A549 (cell line): ENCODE data around the gene MAML2. TPM values are rescaled to one million over a fixed set of nuclear protein-coding genes. Genes with fewer than 3 reads are reported as not detected.

Experiments used
- ATAC-seq, 2 experiments: fragments of 200-7000 bp in 1 of 2; fragments of >200 bp in 1 of 2; cut with Nextera tagmentation in 1 of 2; cut with Tn5 transposase in 1 of 2; 3 replicates each; pipeline versions ENCODE4 v1.8.0 to v1.9.1; 2018 to 2020; ENCODE audit warnings: mild to moderate bottlenecking in 1 of 2, moderate library complexity in 1 of 2
- CTCF ChIA-PET: fragments of 300-600 bp; sonication (Branson Sonifier 250); formaldehyde crosslinking; extraction: SDS; loops from one replicate; lab custom pipeline; 2021; ENCODE audit warnings: antibody characterized with exemption, inconsistent platforms; lab: Yijun Ruan, JAX
- POLR2A ChIA-PET: fragments of 350-600 bp; formaldehyde crosslinking; extraction: SDS; loops from one replicate; lab custom pipeline; 2021; ENCODE audit warnings: antibody characterized with exemption, inconsistent platforms; lab: Yijun Ruan, JAX
- DNase-seq, 2 experiments: peaks; one replicate each; pipeline versions ENCODE4 v3.0.0 to v3.0.0-alpha.2; 2011 to 2016; ENCODE audit warnings: low read depth in 1 of 2, low spot score in 1 of 2
- FAIRE-seq: peaks from 2 replicates; lab custom pipeline; 2011; peaks lifted over from hg19 to GRCh38; lab: Jason Lieb, UNC
- H3K27ac ChIP-seq, 2 experiments: fragments of >200 bp; sonication (Bioruptor Twin); formaldehyde crosslinking; 3 replicates each; pipeline ENCODE4 v1.5.1; 2016 to 2017
- H3K4me1 ChIP-seq: fragments of >200 bp; sonication (Bioruptor Twin); formaldehyde crosslinking; 3 replicates; pipeline ENCODE4 v1.6.1; 2016
- H3K4me2 ChIP-seq: fragments of >200 bp; sonication (Bioruptor Twin); formaldehyde crosslinking; 3 replicates; pipeline ENCODE4 v1.6.1; 2016
- H3K4me3 ChIP-seq: fragments of >200 bp; sonication (Bioruptor Twin); formaldehyde crosslinking; 3 replicates; pipeline ENCODE4 v1.5.1; 2016
- H3K9me3 ChIP-seq: fragments of >200 bp; sonication (Bioruptor Twin); formaldehyde crosslinking; 3 replicates; pipeline ENCODE4 v1.6.1; 2016
- BHLHE40 ChIP-seq: IDR thresholded peaks from 2 replicates; pipeline ENCODE4 v1.6.1; 2012; ENCODE audit warnings: low read depth, low read length, inconsistent platforms
- CBX2 ChIP-seq: fragments of 200-600 bp; sonication (generic); IDR thresholded peaks from 2 replicates; pipeline ENCODE4 v1.6.1; 2016; ENCODE audit warnings: low read depth, mild to moderate bottlenecking, borderline replicate concordance
- CEBPB ChIP-seq, 2 experiments: fragments of >200 bp in 1 of 2; sonication (Bioruptor Twin) in 1 of 2; formaldehyde crosslinking in 1 of 2; IDR thresholded peaks; 2 replicates each; pipeline ENCODE4 v1.6.1; 2012 to 2016
- CHD4 ChIP-seq: fragments of 200-600 bp; sonication (generic); IDR thresholded peaks from 2 replicates; pipeline ENCODE4 v1.6.1; 2016; ENCODE audit warnings: antibody characterized with exemption, mild to moderate bottlenecking, borderline replicate concordance
- ELK1 ChIP-seq: fragments of 150-350 bp; IDR thresholded peaks from 2 replicates; pipeline ENCODE4 v1.6.1; 2014; ENCODE audit warnings: low read depth, mild to moderate bottlenecking, low read length
- ESRRA ChIP-seq: fragments of 150-350 bp; IDR thresholded peaks from 2 replicates; pipeline ENCODE4 v1.6.1; 2014; ENCODE audit warnings: mild to moderate bottlenecking, low read length, borderline replicate concordance
- FOSB ChIP-seq: fragments of 250-450 bp; sonication (Bioruptor Pico); IDR thresholded peaks from 2 replicates; pipeline ENCODE4 v1.5.0; 2020; ENCODE audit warnings: mild to moderate bottlenecking, moderate library complexity
- FOXS1 ChIP-seq: fragments of 250-450 bp; sonication (Bioruptor Pico); IDR thresholded peaks from 2 replicates; pipeline ENCODE4 v1.5.0; 2020; ENCODE audit warnings: mild to moderate bottlenecking, moderate library complexity
- HDAC2 ChIP-seq: fragments of 200-600 bp; sonication (generic); IDR thresholded peaks from 2 replicates; pipeline ENCODE4 v1.6.1; 2016
- HES2 ChIP-seq: fragments of >200 bp; sonication (Bioruptor Twin); formaldehyde crosslinking; IDR thresholded peaks from 2 replicates; pipeline ENCODE4 v1.6.1; 2016
- HEYL ChIP-seq: fragments of 250-450 bp; sonication (Bioruptor Pico); IDR thresholded peaks from 2 replicates; pipeline ENCODE4 v1.8.0; 2021; ENCODE audit warnings: mild to moderate bottlenecking, moderate library complexity
- JUNB ChIP-seq: fragments of >200 bp; sonication (Bioruptor Twin); formaldehyde crosslinking; IDR thresholded peaks from 2 replicates; pipeline ENCODE4 v1.6.1; 2016
- MAZ ChIP-seq: fragments of 150-350 bp; IDR thresholded peaks from 2 replicates; pipeline ENCODE4 v1.6.1; 2014; ENCODE audit warnings: antibody characterized with exemption, low read depth, low read length, borderline replicate concordance
- MYC ChIP-seq: IDR thresholded peaks from 2 replicates; pipeline ENCODE4 v1.6.1; 2012; ENCODE audit warnings: mild to moderate bottlenecking, inconsistent platforms, low read length, improper control_type of control experiment, borderline replicate concordance
- NFE2L2 ChIP-seq: fragments of 150-350 bp; conservative IDR thresholded peaks from 2 replicates; pipeline ENCODE4 v1.6.1; 2014; ENCODE audit warnings: low read length
- NPAS2 ChIP-seq: fragments of 250-450 bp; sonication (Bioruptor Pico); IDR thresholded peaks from 2 replicates; pipeline ENCODE4 v1.8.0; 2022; ENCODE audit warnings: mild to moderate bottlenecking, moderate library complexity, borderline replicate concordance
- POLR2A ChIP-seq: IDR thresholded peaks from 2 replicates; pipeline ENCODE4 v1.6.1; 2012; ENCODE audit warnings: mild to moderate bottlenecking, low read length
- RAD21 ChIP-seq, 2 experiments: fragments of >200 bp in 1 of 2; sonication (Bioruptor Twin) in 1 of 2; formaldehyde crosslinking in 1 of 2; IDR thresholded peaks in 1 of 2; conservative IDR thresholded peaks in 1 of 2; 2 replicates in 1 of 2; 3 replicates in 1 of 2; pipeline ENCODE4 v1.6.1; 2012 to 2018; ENCODE audit warnings: inconsistent platforms in 1 of 2
- RCOR1 ChIP-seq: fragments of 150-350 bp; IDR thresholded peaks from 2 replicates; pipeline ENCODE4 v1.6.1; 2014; ENCODE audit warnings: antibody characterized with exemption, low read length, low read depth
- RFX5 ChIP-seq: fragments of 450-650 bp; IDR thresholded peaks from 2 replicates; pipeline ENCODE4 v1.7.1; 2014; ENCODE audit warnings: antibody characterized with exemption, mild to moderate bottlenecking, moderate library complexity
- RNF2 ChIP-seq: fragments of 200-600 bp; sonication (generic); IDR thresholded peaks from 2 replicates; pipeline ENCODE4 v1.6.1; 2016; ENCODE audit warnings: low read depth, mild to moderate bottlenecking, antibody characterized with exemption, moderate library complexity, borderline replicate concordance
- SMC3 ChIP-seq: fragments of >200 bp; sonication (Bioruptor Twin); formaldehyde crosslinking; IDR thresholded peaks from 3 replicates; pipeline ENCODE4 v1.6.1; 2018; ENCODE audit warnings: inconsistent platforms
- ZC3H11A ChIP-seq: fragments of 450-650 bp; IDR thresholded peaks from 2 replicates; pipeline ENCODE4 v1.6.1; 2014; ENCODE audit warnings: antibody characterized with exemption, mild to moderate bottlenecking
- ZFP36 ChIP-seq: fragments of 450-650 bp; IDR thresholded peaks from 2 replicates; pipeline ENCODE4 v1.6.1; 2014; ENCODE audit warnings: borderline replicate concordance; ENCODE audit not compliant: partially characterized antibody
- ZNF302 ChIP-seq: fragments of 250-450 bp; sonication (Bioruptor Pico); IDR thresholded peaks from 2 replicates; pipeline ENCODE4 v1.9.0; 2021; ENCODE audit warnings: inconsistent platforms, mild to moderate bottlenecking, moderate library complexity
- ZSCAN20 ChIP-seq: fragments of 250-450 bp; sonication (Bioruptor Pico); IDR thresholded peaks from 2 replicates; pipeline ENCODE4 v1.8.0; 2022; ENCODE audit warnings: mild to moderate bottlenecking, moderate library complexity
- WGBS: methylation state at CpG from one replicate; pipeline ENCODE4 v1.1.6; 2017; ENCODE audit errors: missing lambda C conversion rate; 5-methylcytosine and 5-hydroxymethylcytosine counted together
- polyA plus RNA-seq, 4 experiments: library from polyadenylated mRNA; depleted of rRNA in 3 of 4; stranded (reverse); fragments of >200 nt; fragmentation: RNase III in 1 of 4; extraction: RNeasy Plus Mini Kit Qiagen cat#74134 plus additional on column Dnase treatment in 1 of 4; gene quantifications; 2 replicates in 3 of 4; 3 replicates in 1 of 4; pipeline ENCODE4 v1.2.3, GENCODE V29; 2011 to 2017
- TF ChIP-seq, protein P1 (sequence below): IDR thresholded peaks from 2 replicates; pipeline ENCODE4 v1.6.1; 2012; ENCODE audit warnings: low read depth, borderline replicate concordance
- TF ChIP-seq, protein P2 (sequence below): fragments of 200-600 bp; sonication (generic); IDR thresholded peaks from 2 replicates; pipeline ENCODE4 v1.6.1; 2016; ENCODE audit warnings: antibody characterized with exemption, mild to moderate bottlenecking, moderate library complexity
- TF ChIP-seq, protein P3 (sequence below): fragments of 450-650 bp; IDR thresholded peaks from 2 replicates; pipeline ENCODE4 v1.6.1; 2014; ENCODE audit warnings: antibody characterized with exemption
- TF ChIP-seq, protein P4 (sequence below): fragments of >200 bp; sonication (Bioruptor Twin); formaldehyde crosslinking; IDR thresholded peaks from 3 replicates; pipeline ENCODE4 v1.5.1; 2016

The MAML2 gene
- polyA plus RNA-seq, 2 of the 4 experiments (the other 2 are of a cell fraction), result 1.5 to 2.5 TPM

DNA sequence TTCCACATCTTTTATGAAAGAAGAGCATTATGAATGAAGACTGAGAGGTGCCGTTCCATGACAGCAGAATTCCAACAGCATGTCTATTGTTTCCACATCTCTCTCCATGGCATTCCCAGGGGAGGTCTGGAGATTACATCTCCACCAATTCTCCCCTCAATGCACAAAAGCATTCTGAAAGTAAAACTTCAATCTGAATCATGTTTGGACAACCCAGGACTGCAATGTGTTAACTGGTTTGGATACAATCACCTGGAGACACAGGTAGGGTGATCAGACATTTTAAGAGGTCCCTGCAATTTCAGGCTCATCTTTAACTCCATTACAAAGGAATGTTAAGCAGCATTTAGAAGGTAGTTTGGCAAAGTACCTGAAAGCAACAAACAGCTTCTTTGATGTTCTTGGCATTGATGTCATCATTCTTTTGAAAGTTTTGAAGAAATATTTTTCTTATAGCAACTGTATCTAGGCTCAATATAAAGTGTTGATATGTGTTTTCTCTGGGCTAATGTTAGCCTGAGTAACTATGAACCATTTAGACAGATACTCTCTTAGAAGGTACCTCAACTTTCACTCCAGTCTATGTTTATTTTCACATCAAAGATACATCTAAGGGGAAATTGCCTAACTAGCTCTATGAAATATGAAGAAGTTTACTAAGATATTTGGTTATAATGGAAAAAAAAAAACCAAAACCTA is 237.6 kb downstream of the MAML2 start (continued):
- no peak for TF ChIP-seq FOXS1 (CRISPR knock-in tag)
- no peak for TF ChIP-seq HEYL (CRISPR knock-in tag)
- no peak for TF ChIP-seq ZC3H11A

DNA sequence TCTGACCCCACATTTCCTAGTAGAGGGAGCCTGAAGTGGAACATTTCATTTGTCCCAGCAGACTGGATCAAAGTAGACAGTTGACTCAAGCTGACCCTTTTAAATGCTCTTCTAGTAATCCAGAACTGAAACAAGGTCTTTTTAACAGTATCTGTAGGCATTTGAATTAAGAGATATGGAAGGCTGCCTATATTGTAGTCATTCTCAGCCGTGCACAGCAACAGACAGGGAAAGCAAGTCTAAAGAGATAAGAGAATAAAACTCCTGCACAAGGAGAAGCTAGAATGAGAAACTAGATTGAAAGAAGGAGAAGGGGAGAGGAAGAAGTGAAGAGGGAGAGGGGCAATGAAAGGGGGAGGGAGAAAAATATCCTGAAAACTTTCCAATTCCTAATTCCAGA is 238.5 kb downstream of the MAML2 start:
- no peak for FAIRE-seq
- no peak overlapping the region for H3K27ac ChIP-seq
- ATAC-seq, result no peak
- no peak for TF ChIP-seq RFX5
- no peak for TF ChIP-seq SMC3
- TF ChIP-seq MYC, result no peak
- TF ChIP-seq, protein P1, sequence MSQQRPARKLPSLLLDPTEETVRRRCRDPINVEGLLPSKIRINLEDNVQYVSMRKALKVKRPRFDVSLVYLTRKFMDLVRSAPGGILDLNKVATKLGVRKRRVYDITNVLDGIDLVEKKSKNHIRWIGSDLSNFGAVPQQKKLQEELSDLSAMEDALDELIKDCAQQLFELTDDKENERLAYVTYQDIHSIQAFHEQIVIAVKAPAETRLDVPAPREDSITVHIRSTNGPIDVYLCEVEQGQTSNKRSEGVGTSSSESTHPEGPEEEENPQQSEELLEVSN, result no peak
- TF ChIP-seq JUNB, result no peak
- TF ChIP-seq RCOR1, result no peak
- TF ChIP-seq CEBPB (IDR thresholded peaks at IDR 0.05), result no peak
- no peak for TF ChIP-seq MAZ
- no peak for TF ChIP-seq ESRRA
- TF ChIP-seq CHD4, result no peak
- no peak for TF ChIP-seq POLR2A
- TF ChIP-seq ZSCAN20, result no peak
- TF ChIP-seq FOSB (CRISPR knock-in tag), result no peak
- no peak for TF ChIP-seq NFE2L2
- no peak for TF ChIP-seq FOXS1 (CRISPR knock-in tag)
- no peak for TF ChIP-seq ZNF302
- TF ChIP-seq HDAC2, result no peak
- TF ChIP-seq CBX2, result no peak
- no peak for TF ChIP-seq BHLHE40
- TF ChIP-seq RNF2, result no peak
- H3K4me1 ChIP-seq, result peaks cover 10% of the 10 kb centered on the region
- no peak for DNase-seq
- no peak overlapping the region for H3K4me2 ChIP-seq
- POLR2A ChIA-PET, result no interaction called here
- CTCF ChIA-PET, result no interaction called here
- H3K9me3 ChIP-seq, result no peaks in the 10 kb centered on the region
- WGBS, result 58% methylated on average over 1 of the region's 1 CpG
- no peak overlapping the region for H3K4me3 ChIP-seq

DNA sequence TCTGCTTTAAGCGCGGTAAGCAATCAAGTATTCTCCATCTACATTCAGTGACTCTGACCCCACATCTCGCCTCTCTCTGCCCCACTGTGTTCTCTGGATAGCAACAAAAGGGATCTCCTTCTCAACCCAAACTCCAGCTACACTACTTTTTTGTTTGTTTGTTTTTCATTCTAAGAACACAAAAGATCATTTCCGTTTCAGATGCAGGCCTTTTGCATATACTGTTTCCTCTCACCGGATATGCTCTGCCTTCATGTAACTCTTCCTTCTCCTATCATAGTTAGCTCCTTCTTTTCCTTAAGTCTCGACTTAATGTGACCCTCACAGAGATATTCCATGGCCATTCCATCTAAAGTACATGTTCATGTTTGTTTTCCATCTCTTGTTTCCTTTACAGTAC is 239.3 kb downstream of the MAML2 start:
- no peak overlapping the region for H3K4me2 ChIP-seq
- ChIA-PET POLR2A (no interaction called here), CTCF (no interaction called here)
- no peak overlapping the region for H3K4me3 ChIP-seq
- no peak overlapping the region; a peak in 2 of 6 replicates for H3K27ac ChIP-seq
- ATAC-seq, result no peak
- 79% methylated on average over 6 of the region's 6 CpGs for WGBS
- DNase-seq, result no peak
- FAIRE-seq, result no peak
- peaks cover 14% of the 10 kb centered on the region for H3K4me1 ChIP-seq
- no peak for TF ChIP-seq ELK1
- TF ChIP-seq NPAS2 (CRISPR knock-in tag), result no peak
- TF ChIP-seq, protein P2, sequence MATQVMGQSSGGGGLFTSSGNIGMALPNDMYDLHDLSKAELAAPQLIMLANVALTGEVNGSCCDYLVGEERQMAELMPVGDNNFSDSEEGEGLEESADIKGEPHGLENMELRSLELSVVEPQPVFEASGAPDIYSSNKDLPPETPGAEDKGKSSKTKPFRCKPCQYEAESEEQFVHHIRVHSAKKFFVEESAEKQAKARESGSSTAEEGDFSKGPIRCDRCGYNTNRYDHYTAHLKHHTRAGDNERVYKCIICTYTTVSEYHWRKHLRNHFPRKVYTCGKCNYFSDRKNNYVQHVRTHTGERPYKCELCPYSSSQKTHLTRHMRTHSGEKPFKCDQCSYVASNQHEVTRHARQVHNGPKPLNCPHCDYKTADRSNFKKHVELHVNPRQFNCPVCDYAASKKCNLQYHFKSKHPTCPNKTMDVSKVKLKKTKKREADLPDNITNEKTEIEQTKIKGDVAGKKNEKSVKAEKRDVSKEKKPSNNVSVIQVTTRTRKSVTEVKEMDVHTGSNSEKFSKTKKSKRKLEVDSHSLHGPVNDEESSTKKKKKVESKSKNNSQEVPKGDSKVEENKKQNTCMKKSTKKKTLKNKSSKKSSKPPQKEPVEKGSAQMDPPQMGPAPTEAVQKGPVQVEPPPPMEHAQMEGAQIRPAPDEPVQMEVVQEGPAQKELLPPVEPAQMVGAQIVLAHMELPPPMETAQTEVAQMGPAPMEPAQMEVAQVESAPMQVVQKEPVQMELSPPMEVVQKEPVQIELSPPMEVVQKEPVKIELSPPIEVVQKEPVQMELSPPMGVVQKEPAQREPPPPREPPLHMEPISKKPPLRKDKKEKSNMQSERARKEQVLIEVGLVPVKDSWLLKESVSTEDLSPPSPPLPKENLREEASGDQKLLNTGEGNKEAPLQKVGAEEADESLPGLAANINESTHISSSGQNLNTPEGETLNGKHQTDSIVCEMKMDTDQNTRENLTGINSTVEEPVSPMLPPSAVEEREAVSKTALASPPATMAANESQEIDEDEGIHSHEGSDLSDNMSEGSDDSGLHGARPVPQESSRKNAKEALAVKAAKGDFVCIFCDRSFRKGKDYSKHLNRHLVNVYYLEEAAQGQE, result no peak
- no peak for TF ChIP-seq ZFP36
- no peak for TF ChIP-seq HES2
- TF ChIP-seq, protein P3, sequence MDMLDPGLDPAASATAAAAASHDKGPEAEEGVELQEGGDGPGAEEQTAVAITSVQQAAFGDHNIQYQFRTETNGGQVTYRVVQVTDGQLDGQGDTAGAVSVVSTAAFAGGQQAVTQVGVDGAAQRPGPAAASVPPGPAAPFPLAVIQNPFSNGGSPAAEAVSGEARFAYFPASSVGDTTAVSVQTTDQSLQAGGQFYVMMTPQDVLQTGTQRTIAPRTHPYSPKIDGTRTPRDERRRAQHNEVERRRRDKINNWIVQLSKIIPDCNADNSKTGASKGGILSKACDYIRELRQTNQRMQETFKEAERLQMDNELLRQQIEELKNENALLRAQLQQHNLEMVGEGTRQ, result no peak
- no peak for TF ChIP-seq JUNB
- TF ChIP-seq, protein P4, sequence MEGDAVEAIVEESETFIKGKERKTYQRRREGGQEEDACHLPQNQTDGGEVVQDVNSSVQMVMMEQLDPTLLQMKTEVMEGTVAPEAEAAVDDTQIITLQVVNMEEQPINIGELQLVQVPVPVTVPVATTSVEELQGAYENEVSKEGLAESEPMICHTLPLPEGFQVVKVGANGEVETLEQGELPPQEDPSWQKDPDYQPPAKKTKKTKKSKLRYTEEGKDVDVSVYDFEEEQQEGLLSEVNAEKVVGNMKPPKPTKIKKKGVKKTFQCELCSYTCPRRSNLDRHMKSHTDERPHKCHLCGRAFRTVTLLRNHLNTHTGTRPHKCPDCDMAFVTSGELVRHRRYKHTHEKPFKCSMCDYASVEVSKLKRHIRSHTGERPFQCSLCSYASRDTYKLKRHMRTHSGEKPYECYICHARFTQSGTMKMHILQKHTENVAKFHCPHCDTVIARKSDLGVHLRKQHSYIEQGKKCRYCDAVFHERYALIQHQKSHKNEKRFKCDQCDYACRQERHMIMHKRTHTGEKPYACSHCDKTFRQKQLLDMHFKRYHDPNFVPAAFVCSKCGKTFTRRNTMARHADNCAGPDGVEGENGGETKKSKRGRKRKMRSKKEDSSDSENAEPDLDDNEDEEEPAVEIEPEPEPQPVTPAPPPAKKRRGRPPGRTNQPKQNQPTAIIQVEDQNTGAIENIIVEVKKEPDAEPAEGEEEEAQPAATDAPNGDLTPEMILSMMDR, result no peak
- TF ChIP-seq RAD21 (conservative IDR thresholded peaks at IDR 0.05 in 1 of 2, IDR thresholded peaks at IDR 0.05 in 1 of 2), result no peak
- no peaks in the 10 kb centered on the region for H3K9me3 ChIP-seq
